BE2C (cell line): ENCODE data around the gene GPR183.

Experiments
- DNase-seq: peaks from one replicate; pipeline ENCODE4 v3.0.0-alpha.2; 2020
- H3K27me3 ChIP-seq: fragments of 250-450 bp; sonication (Bioruptor Pico); 2 replicates; pipeline ENCODE4 v1.5.1; 2020; ENCODE audit warnings: mild to moderate bottlenecking
- H3K36me3 ChIP-seq: fragments of 250-450 bp; sonication (Bioruptor Pico); 2 replicates; pipeline ENCODE4 v1.5.1; 2020; ENCODE audit warnings: mild to moderate bottlenecking
- H3K4me1 ChIP-seq: fragments of 250-450 bp; sonication (Bioruptor Pico); 2 replicates; pipeline ENCODE4 v1.5.1; 2020
- H3K4me3 ChIP-seq: 2 replicates; pipeline ENCODE4 v1.5.1; 2011; ENCODE audit warnings: low read depth, low read length
- H3K9me3 ChIP-seq: fragments of 250-450 bp; sonication (Bioruptor Pico); 2 replicates; pipeline ENCODE4 v1.5.1; 2020
- TF ChIP-seq, protein P1 (sequence below): IDR thresholded peaks from 2 replicates; pipeline ENCODE4 v1.5.1; 2012; ENCODE audit warnings: mild to moderate bottlenecking, low read depth, low read length

The GPR183 gene

DNA sequence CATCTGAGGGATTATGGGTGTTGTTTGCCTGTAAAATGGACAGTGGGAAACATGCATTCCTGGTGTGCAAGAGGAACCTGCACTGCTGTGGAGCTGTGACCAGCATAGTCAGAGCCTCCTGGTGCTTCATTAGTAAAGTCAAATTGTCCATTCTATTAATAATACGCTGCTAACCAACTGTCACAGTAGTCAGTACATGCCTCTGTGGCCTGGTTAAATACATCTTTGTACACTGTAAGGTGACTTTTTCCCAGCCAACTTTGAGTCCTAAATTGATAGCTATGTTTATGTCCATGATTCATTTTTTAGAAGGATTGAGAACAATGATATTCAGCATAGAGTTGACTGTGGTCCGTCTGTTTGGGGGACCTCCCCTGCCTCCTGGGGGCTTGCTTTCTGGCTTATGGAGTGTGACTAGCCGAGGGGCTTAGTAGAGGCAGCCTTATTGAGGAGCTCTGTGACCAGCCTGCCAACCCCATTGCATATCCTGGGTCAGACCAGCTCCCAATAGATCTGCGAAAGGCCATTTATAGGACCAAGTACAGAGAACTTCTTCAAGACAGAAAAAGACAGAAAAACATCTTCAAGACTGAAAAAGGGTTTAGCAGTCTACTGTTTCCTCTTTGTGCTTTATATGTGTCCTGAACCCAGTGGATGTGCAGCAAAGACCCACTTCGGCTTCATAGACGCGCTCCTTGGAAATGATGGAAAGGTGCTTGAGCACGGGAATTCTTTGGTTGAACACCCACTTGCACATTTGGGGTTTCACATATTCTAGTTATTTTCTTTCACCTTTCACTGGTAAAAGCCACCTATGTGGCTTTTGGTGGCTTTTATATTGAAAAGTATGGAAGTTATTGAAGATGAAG lies 4.3 kb downstream of the GPR183 start:
- H3K4me3 ChIP-seq: no peak overlapping the region
- no peaks in the 10 kb centered on the region for H3K4me1 ChIP-seq

DNA sequence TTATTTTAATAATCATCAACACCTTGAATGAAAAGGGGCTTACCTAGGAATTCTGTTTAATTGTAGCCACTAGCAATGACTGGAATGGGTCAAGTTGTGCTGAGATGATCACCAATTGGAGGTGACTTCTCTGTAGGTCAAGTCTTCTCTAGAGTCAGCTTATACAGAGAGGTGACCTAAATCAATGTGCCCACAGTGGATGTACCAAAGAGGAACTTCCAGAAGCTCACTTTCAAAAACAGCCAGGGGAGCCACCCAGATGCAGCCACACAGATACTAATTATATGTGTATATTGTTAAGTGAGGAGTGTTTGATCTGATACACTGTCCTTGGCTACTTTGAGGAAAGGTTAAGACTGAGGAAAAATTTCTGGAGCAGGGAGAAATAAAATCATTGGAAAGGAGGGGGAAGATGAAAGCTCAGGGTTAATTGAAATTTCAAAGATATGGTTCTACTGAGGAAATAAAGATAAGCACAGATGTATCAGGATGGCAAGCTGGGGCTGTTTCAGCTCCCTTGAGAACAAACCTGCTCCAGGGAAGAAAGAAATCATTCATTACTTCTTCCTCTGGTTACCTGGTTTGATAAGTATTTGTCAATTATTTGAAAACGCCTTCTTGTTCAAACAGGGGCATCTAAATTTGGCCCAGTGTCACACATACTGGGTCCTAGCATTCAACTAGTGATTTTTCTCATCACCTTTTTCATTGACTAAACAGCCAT lies 5.1 kb downstream of the GPR183 start:
- no peaks in the 10 kb centered on the region for H3K4me1 ChIP-seq
- H3K4me3 ChIP-seq: no peak overlapping the region
- TF ChIP-seq, protein P1, sequence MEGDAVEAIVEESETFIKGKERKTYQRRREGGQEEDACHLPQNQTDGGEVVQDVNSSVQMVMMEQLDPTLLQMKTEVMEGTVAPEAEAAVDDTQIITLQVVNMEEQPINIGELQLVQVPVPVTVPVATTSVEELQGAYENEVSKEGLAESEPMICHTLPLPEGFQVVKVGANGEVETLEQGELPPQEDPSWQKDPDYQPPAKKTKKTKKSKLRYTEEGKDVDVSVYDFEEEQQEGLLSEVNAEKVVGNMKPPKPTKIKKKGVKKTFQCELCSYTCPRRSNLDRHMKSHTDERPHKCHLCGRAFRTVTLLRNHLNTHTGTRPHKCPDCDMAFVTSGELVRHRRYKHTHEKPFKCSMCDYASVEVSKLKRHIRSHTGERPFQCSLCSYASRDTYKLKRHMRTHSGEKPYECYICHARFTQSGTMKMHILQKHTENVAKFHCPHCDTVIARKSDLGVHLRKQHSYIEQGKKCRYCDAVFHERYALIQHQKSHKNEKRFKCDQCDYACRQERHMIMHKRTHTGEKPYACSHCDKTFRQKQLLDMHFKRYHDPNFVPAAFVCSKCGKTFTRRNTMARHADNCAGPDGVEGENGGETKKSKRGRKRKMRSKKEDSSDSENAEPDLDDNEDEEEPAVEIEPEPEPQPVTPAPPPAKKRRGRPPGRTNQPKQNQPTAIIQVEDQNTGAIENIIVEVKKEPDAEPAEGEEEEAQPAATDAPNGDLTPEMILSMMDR: no peak
- DNase-seq: no peak
- H3K9me3 ChIP-seq: no peaks in the 10 kb centered on the region
- H3K36me3 ChIP-seq: no peaks in the 10 kb centered on the region
- H3K27me3 ChIP-seq: no peaks in the 10 kb centered on the region

More for the DNA sequence above, 4.3 kb downstream of the GPR183 start:
- TF ChIP-seq, protein P1: no peak
- Histone ChIP-seq H3K36me3 (no peaks in the 10 kb centered on the region), H3K9me3 (no peaks in the 10 kb centered on the region), H3K27me3 (no peaks in the 10 kb centered on the region)
- no peak for DNase-seq

DNA sequence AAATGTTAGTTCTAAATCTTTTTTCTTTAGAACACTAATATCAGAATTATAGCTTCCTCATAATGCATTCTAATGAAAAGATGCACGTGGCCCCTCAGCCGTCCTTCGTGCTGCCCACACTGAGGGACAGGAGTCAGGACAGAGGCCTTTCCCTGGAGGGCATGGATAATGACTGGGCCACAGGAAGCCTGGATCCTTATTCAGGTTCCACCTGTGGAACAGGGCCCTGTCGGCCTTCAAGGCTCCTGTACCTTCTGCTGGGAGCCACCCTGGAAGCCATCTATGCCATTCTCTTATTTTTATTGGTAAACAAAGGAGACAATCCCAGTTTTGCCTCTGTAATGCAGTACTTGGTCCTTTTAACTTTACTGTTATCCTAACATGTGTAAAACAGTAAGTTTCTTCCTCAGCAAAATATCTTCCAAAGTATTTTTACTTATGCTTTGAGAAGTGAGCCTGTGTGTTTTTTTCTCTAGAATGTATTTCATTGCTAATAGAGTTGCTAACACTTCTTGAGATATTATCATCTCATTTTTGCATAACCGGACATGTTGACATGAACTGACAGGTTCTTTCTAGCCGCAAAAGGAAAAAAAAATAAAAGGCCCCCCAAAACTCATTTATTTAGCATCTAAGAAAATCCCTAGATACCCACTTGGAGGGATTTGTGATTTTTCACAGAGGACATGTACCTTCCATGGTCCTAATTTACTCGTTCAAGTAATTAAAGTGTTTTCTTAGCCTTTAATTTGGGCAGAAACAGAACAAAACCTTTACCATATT lies 6.0 kb downstream of the GPR183 start:
- no peaks in the 10 kb centered on the region for H3K27me3 ChIP-seq
- H3K4me3 ChIP-seq: no peak overlapping the region
- H3K36me3 ChIP-seq: no peaks in the 10 kb centered on the region
- DNase-seq: no peak
- no peaks in the 10 kb centered on the region for H3K4me1 ChIP-seq
- H3K9me3 ChIP-seq: no peaks in the 10 kb centered on the region
- TF ChIP-seq, protein P1: no peak

DNA sequence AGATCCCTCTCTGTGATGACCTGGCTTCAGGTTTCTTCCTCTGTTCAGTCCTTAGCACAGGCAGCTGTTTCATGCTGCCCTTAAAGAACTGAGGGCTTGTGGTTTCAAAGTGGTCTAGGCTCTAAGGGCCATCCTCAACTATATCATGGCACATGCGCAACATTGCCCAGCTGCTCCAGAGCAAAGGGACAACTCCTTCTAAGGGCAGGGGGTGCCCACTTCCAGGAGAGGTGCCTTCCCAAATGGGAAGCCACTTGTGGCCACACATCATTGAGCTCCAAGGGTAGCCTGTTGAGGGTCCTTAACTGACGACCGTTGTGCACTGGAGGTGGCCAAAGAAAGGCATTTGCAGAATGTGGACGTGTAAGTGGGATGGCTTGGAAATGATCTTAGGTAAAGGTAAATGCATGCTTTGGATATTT lies 7.3 kb downstream of the GPR183 start:
- H3K9me3 ChIP-seq: no peaks in the 10 kb centered on the region
- no peaks in the 10 kb centered on the region for H3K27me3 ChIP-seq
- no peaks in the 10 kb centered on the region for H3K36me3 ChIP-seq
- no peak for DNase-seq
- TF ChIP-seq, protein P1: no peak
- no peak overlapping the region for H3K4me3 ChIP-seq
- no peaks in the 10 kb centered on the region for H3K4me1 ChIP-seq

DNA sequence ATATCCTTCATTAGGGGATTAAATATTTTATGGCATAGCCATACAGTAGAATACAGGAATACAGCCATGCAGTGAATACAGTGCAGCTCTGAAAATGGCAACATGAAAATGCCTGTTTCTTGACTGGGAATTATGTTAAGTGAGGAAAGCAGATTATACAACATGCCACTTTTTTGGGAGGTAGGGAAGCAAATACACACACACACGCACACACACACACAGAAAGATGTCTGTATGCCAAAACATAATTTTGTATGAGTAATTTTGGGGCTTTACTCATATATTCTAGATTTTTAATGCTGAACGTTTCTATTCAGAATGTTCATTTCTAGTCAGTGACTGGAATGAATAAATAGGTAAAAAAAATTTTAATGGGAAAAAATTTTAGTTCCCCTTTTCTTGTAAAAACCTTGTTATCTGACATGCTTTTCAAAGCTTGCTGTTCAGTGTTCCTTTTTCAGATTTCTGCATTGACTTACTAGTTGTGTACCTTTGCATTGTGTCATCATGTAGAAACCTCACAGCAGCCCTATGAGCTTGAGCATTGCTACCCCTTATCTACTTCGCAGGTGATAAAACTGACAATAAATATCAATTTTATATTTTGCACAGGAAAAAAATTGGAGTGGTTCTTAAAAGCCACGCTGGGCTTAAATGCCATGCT lies 7.8 kb downstream of the GPR183 start:
- Histone ChIP-seq H3K36me3 (no peaks in the 10 kb centered on the region), H3K4me1 (no peaks in the 10 kb centered on the region), H3K9me3 (no peaks in the 10 kb centered on the region), H3K4me3 (no peak overlapping the region), H3K27me3 (no peaks in the 10 kb centered on the region)
- no peak for DNase-seq
- TF ChIP-seq, protein P1: no peak
